NCI-H1105 (cell line): ENCODE data around the gene ZFP36.

Source experiments
- DNase-seq: peaks from one replicate; lab custom pipeline; 2025; lab: John Stamatoyannopoulos, UW

ZFP36 gene

GRCh38 chr19:39405958-39406655, 540 bp upstream of the ZFP36 start:
- no peak for DNase-seq

GRCh38 chr19:39407410-39407659, 688 bp downstream of the ZFP36 start:
- DNase-seq, result no peak

- no peak for DNase-seq
These were observed 1.2 kb downstream of the ZFP36 start for GRCh38 chr19:39407660-39408391.

GRCh38 chr19:39408392-39409207, 2.0 kb downstream of the ZFP36 start:
- peak; percentile 11 for DNase-seq

- DNase-seq, result peak; percentile 98
These were observed 2.8 kb downstream of the ZFP36 start for GRCh38 chr19:39409208-39410016.

GRCh38 chr19:39410017-39410830, 3.6 kb downstream of the ZFP36 start:
- peak; percentile 28 for DNase-seq

GRCh38 chr19:39410831-39411080, 4.1 kb downstream of the ZFP36 start:
- no peak for DNase-seq

GRCh38 chr19:39411081-39411831, 4.6 kb downstream of the ZFP36 start:
- DNase-seq, result no peak

- peak; percentile 84 for DNase-seq
These were observed 5.1 kb downstream of the ZFP36 start for GRCh38 chr19:39411832-39412099.

- peak; percentile 98 for DNase-seq
These were observed 5.6 kb downstream of the ZFP36 start, which contains the start of gene PLEKHG2 for GRCh38 chr19:39412100-39412866. TSS of gene PLEKHG2 (plus strand) at chr19:39412669. CDS start at chr19:39414087, 1,418 bp downstream.

GRCh38 chr19:39412867-39413271, 6.2 kb downstream of the ZFP36 start:
- DNase-seq, result no peak

- peak; percentile 43 for DNase-seq
These were observed 6.7 kb downstream of the ZFP36 start for GRCh38 chr19:39413272-39413910.

GRCh38 chr19:39413911-39414608, 7.4 kb downstream of the ZFP36 start:
- DNase-seq, result no peak

GRCh38 chr19:39415111-39416046, 8.7 kb downstream of the ZFP36 start:
- no peak for DNase-seq

- DNase-seq, result no peak
These were observed 9.8 kb downstream of the ZFP36 start for GRCh38 chr19:39416152-39417120.

- DNase-seq, result no peak
These were observed 11.0 kb downstream of the ZFP36 start for GRCh38 chr19:39417463-39418181.
